Kidney epithelial cell (primary cell): ENCODE results near the gene RAB11FIP4. TPM values are rescaled to one million over a fixed set of nuclear protein-coding genes. Genes with fewer than 3 reads are reported as not detected.

Experiments used
- DNase-seq: peaks from one replicate; pipeline ENCODE4 v3.0.0-alpha.2; 2010; ENCODE audit warnings: low read depth
- H3K27me3 ChIP-seq: 2 replicates; pipeline ENCODE4 v1.6.0; 2011; ENCODE audit warnings: low read length; ENCODE audit not compliant: control insufficient read depth, insufficient read depth
- H3K36me3 ChIP-seq: 2 replicates; pipeline ENCODE4 v1.5.1; 2011; ENCODE audit warnings: low read length; ENCODE audit not compliant: control insufficient read depth, insufficient read depth
- H3K4me3 ChIP-seq: 2 replicates; pipeline ENCODE4 v1.5.1; 2011; ENCODE audit warnings: low read depth, mild to moderate bottlenecking, control low read depth, low read length
- CTCF ChIP-seq: IDR thresholded peaks from 2 replicates; pipeline ENCODE4 v1.5.1; 2011; ENCODE audit warnings: mild to moderate bottlenecking, moderate library complexity, low read length, control low read depth, inconsistent platforms; ENCODE audit not compliant: insufficient read depth, poor library complexity, severe bottlenecking
- total RNA-seq: library from RNA; depleted of rRNA; stranded (reverse); fragments of >200 nt; gene quantifications from 2 replicates; pipeline ENCODE4 v1.2.3, GENCODE V29; 2015

RAB11FIP4 gene
- total RNA-seq, 1 donor from 2014 or later = 26.5 TPM

GRCh38 chr17:31389657-31390381 lies 1.7 kb upstream of the RAB11FIP4 start:
- no peak overlapping the region for H3K4me3 ChIP-seq
- no peak for TF ChIP-seq CTCF
- no peaks in the 10 kb centered on the region for H3K36me3 ChIP-seq
- no peak for DNase-seq
- H3K27me3 ChIP-seq = peaks cover 46% of the 10 kb centered on the region

- DNase-seq = no peak
- no peak overlapping the region for H3K4me3 ChIP-seq
- no peak for TF ChIP-seq CTCF
- H3K36me3 ChIP-seq = no peaks in the 10 kb centered on the region
- H3K27me3 ChIP-seq = peaks cover 46% of the 10 kb centered on the region
Observed at GRCh38 chr17:31390426-31390747, 1.1 kb upstream of the RAB11FIP4 start.

GRCh38 chr17:31390748-31391495 lies 553 bp upstream of the RAB11FIP4 start:
- no peaks in the 10 kb centered on the region for H3K36me3 ChIP-seq
- no peak for DNase-seq
- H3K27me3 ChIP-seq = peaks cover 46% of the 10 kb centered on the region
- peak overlapping the region; percentile 13 for H3K4me3 ChIP-seq
- no peak for TF ChIP-seq CTCF

- TF ChIP-seq CTCF = no peak
- DNase-seq = no peak
- H3K36me3 ChIP-seq = no peaks in the 10 kb centered on the region
- H3K4me3 ChIP-seq = no peak overlapping the region
- peaks cover 46% of the 10 kb centered on the region for H3K27me3 ChIP-seq
Observed at GRCh38 chr17:31392002-31392855, 754 bp downstream of the RAB11FIP4 start.

DNA sequence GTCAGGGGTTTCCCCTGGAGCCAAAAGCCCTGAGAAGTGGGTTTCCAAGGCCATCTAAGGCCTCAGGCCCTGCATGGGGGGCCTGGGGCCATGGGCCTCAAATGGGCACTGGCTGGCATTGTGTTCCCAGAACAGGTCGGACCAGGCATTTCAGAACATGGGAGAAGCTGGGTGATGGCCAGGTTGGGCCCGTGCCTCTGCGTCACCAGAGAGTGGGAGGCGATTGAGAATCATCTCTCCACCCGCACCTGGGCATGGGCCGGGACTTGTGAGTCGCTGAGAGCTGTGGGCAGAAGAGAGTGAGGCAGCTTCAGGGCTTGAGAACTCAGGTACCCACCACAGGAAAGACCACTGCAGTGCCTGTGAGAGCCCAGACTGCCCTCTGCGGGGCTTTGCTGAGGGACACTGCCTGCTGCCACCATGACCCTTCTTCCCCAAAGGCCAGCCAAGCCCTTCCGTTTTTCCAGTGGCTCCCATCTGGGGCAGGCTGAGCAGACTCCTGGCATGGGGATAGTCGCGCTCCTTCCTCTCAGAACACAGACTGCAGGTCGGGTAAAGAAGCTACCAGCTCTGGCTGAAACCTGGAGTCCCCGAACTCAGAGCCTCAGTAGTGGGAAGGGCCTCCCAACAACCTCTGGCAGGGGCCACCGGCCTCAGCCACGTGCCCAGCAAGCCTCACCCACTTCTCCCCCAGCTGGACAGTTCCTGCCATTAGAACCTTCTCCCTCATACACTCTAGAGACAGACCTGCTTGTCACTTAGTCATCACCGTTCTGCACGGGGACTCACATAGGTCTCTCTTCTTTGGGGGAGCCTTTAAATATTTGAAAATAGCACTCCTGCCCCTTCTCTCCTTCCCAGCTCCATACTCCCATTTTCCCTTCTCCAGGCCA lies 1.6 kb downstream of the RAB11FIP4 start:
- DNase-seq = no peak

More for the DNA sequence above, 1.6 kb downstream of the RAB11FIP4 start:
- no peak overlapping the region for H3K4me3 ChIP-seq
- H3K36me3 ChIP-seq = no peaks in the 10 kb centered on the region
- peaks cover 46% of the 10 kb centered on the region for H3K27me3 ChIP-seq
- no peak for TF ChIP-seq CTCF
